Measurements from ENCODE around the gene RPS27.
"Not testable (repeated sequence)": the region's sequence is repeated elsewhere in the genome, so short reads cannot be mapped to it uniquely, and the experiment has no call there.

Gene RPS27

GRCh38 chr1:153987621-153988020 lies 2.9 kb upstream of the RPS27 start:
- no peak for DNase-seq

GRCh38 chr1:153991151-153991630 lies 629 bp downstream of the RPS27 start:
- DNase-seq: no peak

- no peak for DNase-seq
Observed at GRCh38 chr1:153991806-153992205, 1.2 kb downstream of the RPS27 start.

DNA sequence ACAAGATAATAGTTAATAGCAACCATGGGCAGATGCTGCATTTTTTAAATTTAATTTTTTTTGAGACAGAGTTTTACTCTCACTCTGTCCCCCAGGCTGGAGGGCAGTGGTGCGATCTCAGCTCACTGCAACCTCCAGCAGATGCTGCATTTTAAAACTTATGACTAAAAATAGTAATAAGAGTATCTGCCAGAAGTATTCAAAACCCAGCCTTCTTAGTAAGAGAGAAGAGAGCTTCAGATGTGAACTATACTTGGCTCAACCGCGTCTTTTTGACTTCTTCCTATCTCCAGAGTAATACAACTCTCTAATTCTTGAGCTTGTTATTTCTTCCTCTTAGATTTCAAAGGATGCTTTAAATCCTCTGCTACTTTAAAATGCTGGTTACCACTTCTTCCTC lies 4.6 kb downstream of the RPS27 start:
- no peak for DNase-seq

- DNase-seq: no peak
Observed at GRCh38 chr1:153995640-153996039, 5.1 kb downstream of the RPS27 start.

- DNase-seq: not testable (repeated sequence)
Observed at GRCh38 chr1:153996882-153997281, 6.3 kb downstream of the RPS27 start.

- no peak for DNase-seq
Observed at GRCh38 chr1:154000420-154000819, 9.9 kb downstream of the RPS27 start.

DNA sequence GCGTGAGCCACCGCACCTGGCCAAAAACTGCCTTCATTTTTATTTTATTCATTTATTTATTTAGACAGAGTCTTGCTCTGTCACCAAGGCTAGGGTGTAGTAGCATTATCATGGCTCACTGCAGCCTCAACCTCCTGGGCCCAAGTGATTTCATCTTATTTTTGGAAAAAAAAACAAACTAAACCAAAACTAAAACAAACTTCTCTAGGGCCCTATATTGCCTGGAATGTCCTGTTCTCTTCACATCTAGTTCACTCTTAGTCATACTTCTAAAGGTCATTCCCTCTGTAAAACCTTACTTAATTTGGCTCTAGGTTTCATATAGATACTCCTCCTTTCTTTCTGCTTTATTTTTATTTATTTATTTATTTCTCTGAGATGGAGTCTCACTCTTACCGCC lies 15.6 kb downstream of the RPS27 start:
- DNase-seq: no peak

GRCh38 chr1:154012129-154012528 lies 21.6 kb downstream of the RPS27 start:
- no peak for DNase-seq

- DNase-seq: not testable (repeated sequence)
Observed at GRCh38 chr1:154012543-154012942, 22.0 kb downstream of the RPS27 start.

GRCh38 chr1:154014154-154014907 lies 23.8 kb downstream of the RPS27 start:
- DNase-seq: no peak

- DNase-seq: no peak
Observed at GRCh38 chr1:154019269-154019668, 28.7 kb downstream of the RPS27 start.

DNA sequence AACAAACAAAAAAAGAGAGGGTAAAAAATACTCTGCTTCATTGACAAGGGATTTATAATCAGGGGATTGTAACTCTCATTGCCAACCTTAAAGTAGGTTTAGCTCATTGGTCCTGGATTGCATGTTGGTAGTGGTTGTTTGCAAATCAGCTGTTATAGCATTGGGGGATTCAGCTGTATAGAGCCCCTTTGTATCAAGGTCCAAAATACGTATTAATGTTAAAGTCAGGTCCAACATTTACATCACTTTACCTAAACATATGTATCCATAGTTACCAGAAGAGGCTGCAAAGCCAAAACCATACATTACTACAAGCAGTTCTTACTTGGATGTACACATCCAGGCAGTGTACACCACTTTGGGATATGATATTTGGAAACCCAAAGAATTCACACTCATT lies 29.4 kb downstream of the RPS27 start:
- no peak for DNase-seq

DNA sequence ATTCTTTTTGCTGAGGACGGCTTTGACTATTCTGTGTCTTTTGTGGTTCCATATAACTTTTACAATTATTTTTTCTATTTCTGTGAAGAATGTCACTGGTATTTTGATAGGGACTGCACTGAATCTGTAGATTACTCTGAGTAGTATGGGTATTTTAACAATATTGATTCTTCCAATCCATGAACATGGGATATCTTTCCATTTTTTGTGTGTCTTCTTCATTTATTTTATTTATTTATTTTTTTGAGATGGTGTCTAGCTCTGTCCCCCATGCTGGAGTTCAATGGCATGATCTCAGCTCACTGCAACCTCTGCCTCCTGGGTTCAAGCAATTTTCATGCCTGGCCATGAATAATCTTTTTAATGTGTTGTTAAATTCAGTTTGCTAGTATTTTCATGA lies 43.1 kb downstream of the RPS27 start:
- not testable (repeated sequence) for DNase-seq

Measured in right hindlimb (tissue), 1 donor.